Common myeloid progenitor, CD34-positive (primary cell): ENCODE data around the gene TTLL4.

Experiments
- CTCF ChIA-PET: fragments of 350-600 bp; sonication (Branson Sonifier 250); formaldehyde crosslinking; loops from one replicate; lab custom pipeline; 2021; ENCODE audit warnings: antibody characterized with exemption; lab: Charles Lee
- POLR2A ChIA-PET: fragments of 350-600 bp; sonication (Branson Sonifier 250); formaldehyde crosslinking; loops from one replicate; lab custom pipeline; 2021; ENCODE audit warnings: antibody characterized with exemption; lab: Charles Lee
- DNase-seq, 3 donors: peaks; one replicate each; pipeline versions ENCODE4 v3.0.0 to v3.0.0-alpha.2; 2013
- H3K27ac ChIP-seq, 2 experiments: 1 replicate in 1 of 2; 2 replicates in 1 of 2; pipeline ENCODE4 v1.7.0; 2013; ENCODE audit warnings: inconsistent platforms in 2 of 2, low read length in 2 of 2, mild to moderate bottlenecking in 2 of 2, low read depth in 1 of 2, moderate library complexity in 1 of 2; ENCODE audit not compliant: severe bottlenecking in 2 of 2, insufficient read depth in 1 of 2, poor library complexity in 1 of 2
- H3K27me3 ChIP-seq, 5 experiments: replicated peaks in 2 of 5; 1 replicate in 3 of 5; 2 replicates in 2 of 5; pipeline versions ENCODE4 v1.6.1 to v1.7.0; 2013; ENCODE audit warnings: low read length in 4 of 5, mild to moderate bottlenecking in 2 of 5, moderate library complexity in 2 of 5, inconsistent platforms in 1 of 5; ENCODE audit not compliant: insufficient read depth in 5 of 5, control insufficient read depth in 4 of 5
- H3K36me3 ChIP-seq, 4 experiments: 1 replicate in 2 of 4; 2 replicates in 2 of 4; pipeline versions ENCODE4 v1.6.1 to v1.7.0; 2013; ENCODE audit warnings: low read length in 3 of 4, control low read depth in 1 of 4, mild to moderate bottlenecking in 1 of 4; ENCODE audit not compliant: control insufficient read depth in 4 of 4, insufficient read depth in 4 of 4
- H3K4me1 ChIP-seq, 4 experiments: 1 replicate in 3 of 4; 2 replicates in 1 of 4; pipeline versions ENCODE4 v1.6.1 to v1.7.1; 2013; ENCODE audit warnings: low read length in 3 of 4, mild to moderate bottlenecking in 3 of 4, control low read depth in 1 of 4, inconsistent platforms in 1 of 4, moderate library complexity in 1 of 4; ENCODE audit not compliant: control insufficient read depth in 4 of 4, insufficient read depth in 4 of 4; ENCODE audit errors: control extremely low read depth in 1 of 4
- H3K4me3 ChIP-seq, 7 experiments: 1 replicate in 4 of 7; 2 replicates in 3 of 7; pipeline versions ENCODE4 v1.5.1 to v1.7.0; 2013; ENCODE audit warnings: mild to moderate bottlenecking in 7 of 7, low read length in 6 of 7, moderate library complexity in 6 of 7, inconsistent platforms in 2 of 7, low read depth in 2 of 7, control low read depth in 1 of 7; ENCODE audit not compliant: insufficient read depth in 4 of 7, control insufficient read depth in 1 of 7; ENCODE audit errors: extremely low read depth in 1 of 7
- H3K9me3 ChIP-seq, 5 experiments: 1 replicate in 4 of 5; 2 replicates in 1 of 5; pipeline versions ENCODE4 v1.6.1 to v1.7.1; 2013; ENCODE audit warnings: low read length in 4 of 5, mild to moderate bottlenecking in 2 of 5, inconsistent platforms in 1 of 5, low read depth in 1 of 5, moderate library complexity in 1 of 5; ENCODE audit not compliant: control insufficient read depth in 4 of 5, insufficient read depth in 2 of 5; ENCODE audit errors: control extremely low read depth in 1 of 5
- WGBS: methylation state at CpG from one replicate; pipeline ENCODE4 v1.1.5; 2013; ENCODE audit not compliant: insufficient coverage; 5-methylcytosine and 5-hydroxymethylcytosine counted together

The TTLL4 gene

DNA sequence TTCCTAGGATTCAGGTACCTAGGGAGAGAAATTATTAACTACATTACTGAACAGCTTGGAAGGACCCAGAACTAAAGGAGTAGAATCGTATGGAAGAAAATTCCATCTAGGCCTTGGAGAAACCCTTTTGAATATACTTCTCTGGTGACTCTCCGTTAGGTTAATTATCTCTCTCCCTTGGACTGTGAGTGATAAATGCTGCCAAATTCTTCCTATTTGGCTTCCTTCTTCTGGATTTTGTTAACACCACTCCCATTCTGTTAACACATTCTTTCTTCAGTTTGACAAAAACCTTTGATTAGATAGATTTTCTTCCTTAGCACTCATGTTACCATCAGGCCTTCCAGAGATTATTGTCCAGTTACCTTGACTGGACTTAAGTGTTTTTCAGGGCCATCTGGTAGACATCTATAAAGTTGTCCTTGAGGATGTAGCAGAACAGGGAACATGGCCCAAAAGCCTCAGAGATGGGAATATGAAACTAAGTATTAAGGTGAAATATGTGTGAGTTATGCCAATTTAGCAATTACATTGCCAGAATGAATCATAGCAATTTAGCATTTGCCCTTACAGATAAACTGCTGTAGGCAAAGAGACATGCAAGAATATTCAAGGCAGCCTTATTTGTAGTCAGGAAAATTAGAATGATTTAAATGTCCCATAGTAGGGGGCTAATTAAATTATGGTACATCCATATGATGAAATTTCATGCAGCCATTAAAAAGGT lies 78.1 kb downstream of the TTLL4 start:
- WGBS, result 100% methylated on average over 2 of the region's 2 CpGs
- Histone ChIP-seq H3K36me3 (no peaks in the 10 kb centered on the region), H3K27ac (no peak overlapping the region), H3K4me1 (no peaks in the 10 kb centered on the region), H3K27me3 (peaks cover 5 to 26% (median 16%) of the 10 kb centered on the region in 5 experiments), H3K9me3 (peaks cover 0 to 4% (median 0%) of the 10 kb centered on the region in 5 experiments), H3K4me3 (no peak overlapping the region)
- POLR2A ChIA-PET, result no interaction called here
- DNase-seq, result no peak
- CTCF ChIA-PET, result no interaction called here

DNA sequence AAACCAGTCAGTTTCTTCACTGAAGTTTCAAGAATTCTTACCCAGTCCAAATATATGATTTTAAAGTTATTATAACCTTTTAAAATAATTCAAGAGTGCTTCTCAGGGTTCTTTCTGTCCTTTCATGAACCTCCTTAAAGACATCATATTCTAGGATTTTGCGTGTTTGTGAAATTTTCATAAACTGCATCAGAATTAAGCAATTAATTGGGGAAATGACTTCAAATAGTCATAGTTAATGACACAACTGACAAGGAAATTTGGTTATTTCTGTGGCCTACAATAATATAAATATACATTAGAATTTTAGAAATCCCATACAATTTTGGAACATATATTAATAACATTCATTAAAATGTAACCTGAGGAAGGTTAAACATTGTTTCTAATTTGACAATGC lies 81.8 kb downstream of the TTLL4 start:
- peaks cover 0 to 6% (median 0%) of the 10 kb centered on the region in 5 experiments for H3K9me3 ChIP-seq
- ChIA-PET CTCF (interaction anchor here (1.2 kb wide), 1 partner anchor 25 kb away, joined by 4 read pairs; no protein-coding TSS in a partner anchor), POLR2A (no interaction called here)
- H3K4me1 ChIP-seq, result no peaks in the 10 kb centered on the region
- no peak for DNase-seq
- WGBS, result no CpG with 5 or more reads among the region's 1 CpG
- no peak overlapping the region for H3K4me3 ChIP-seq
- H3K27me3 ChIP-seq, result peaks cover 0 to 10% (median 0%) of the 10 kb centered on the region in 5 experiments
- H3K27ac ChIP-seq, result no peak overlapping the region
- no peaks in the 10 kb centered on the region for H3K36me3 ChIP-seq

DNA sequence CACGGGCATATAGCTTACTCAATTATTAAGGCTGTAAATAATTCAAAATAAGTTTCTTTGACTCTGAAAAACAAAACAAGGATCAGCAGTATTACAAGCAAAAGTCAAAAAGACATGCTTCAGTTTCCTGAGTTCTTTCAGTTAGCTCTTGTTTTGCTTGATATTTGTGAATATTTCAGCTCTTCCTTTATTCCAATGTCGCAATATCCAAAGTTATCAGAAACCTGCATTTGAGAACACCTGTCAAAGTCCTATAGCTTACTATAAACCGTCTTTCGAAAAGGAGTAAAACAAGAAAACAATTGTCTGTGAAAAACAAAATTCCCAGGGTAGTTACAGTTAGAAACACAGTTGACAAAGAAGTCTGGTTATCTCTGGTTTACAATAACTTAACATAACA lies 86.1 kb downstream of the TTLL4 start:
- H3K4me3 ChIP-seq, result no peak overlapping the region
- ChIA-PET POLR2A (no interaction called here), CTCF (no interaction called here)
- H3K4me1 ChIP-seq, result no peaks in the 10 kb centered on the region
- no peak for DNase-seq
- H3K36me3 ChIP-seq, result no peaks in the 10 kb centered on the region
- no peak overlapping the region for H3K27ac ChIP-seq
- WGBS, result 100% methylated on average over 1 of the region's 4 CpGs
- H3K27me3 ChIP-seq, result peaks cover 6 to 20% (median 11%) of the 10 kb centered on the region in 5 experiments
- H3K9me3 ChIP-seq, result peaks cover 0 to 2% (median 0%) of the 10 kb centered on the region in 5 experiments

DNA sequence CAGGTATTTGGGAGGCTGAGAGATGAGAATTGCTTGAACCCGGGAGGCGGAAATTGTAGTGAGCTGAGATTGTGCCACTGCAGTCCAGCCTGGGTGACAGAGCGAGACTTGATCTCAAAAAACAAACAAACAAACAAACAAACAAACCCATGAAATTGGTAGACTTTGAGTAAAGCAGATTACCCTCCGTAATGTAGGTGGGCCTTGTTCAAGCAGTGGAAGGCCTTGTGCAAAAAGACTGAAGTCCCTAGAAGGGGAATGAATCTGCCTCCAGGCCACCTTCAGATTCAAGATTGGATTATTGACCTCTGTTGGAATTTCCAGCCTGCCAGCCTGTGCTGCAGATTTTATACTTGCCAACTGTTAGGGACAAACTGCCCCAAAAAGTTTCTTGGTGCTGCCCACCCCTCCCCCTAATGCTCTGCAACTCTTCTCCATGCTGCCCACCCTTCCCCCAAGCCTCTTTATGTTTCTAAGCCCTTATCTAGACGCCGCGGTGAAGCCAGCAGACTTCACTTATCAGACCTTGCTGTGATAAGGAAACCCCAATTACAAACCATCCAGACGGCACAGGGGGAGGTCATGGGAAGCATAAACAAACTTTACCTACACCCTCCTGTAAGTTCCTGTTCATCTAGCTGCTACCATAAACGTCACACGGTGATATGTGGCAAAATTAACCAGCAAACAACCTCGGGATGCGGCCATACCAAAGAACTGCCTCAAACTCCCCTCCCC lies 88.3 kb downstream of the TTLL4 start:
- Histone ChIP-seq H3K36me3 (no peaks in the 10 kb centered on the region), H3K4me3 (no peak overlapping the region), H3K9me3 (peaks cover 0 to under 1% (median 0%) of the 10 kb centered on the region in 5 experiments), H3K27ac (no peak overlapping the region), H3K27me3 (peaks cover 6 to 22% (median 11%) of the 10 kb centered on the region in 5 experiments), H3K4me1 (no peaks in the 10 kb centered on the region)
- ChIA-PET POLR2A (no interaction called here), CTCF (no interaction called here)
- 37% methylated on average over 3 of the region's 12 CpGs for whole genome bisulfite sequencing
- DNase-seq, result peak in 1 of 3 donors; percentile 28

DNA sequence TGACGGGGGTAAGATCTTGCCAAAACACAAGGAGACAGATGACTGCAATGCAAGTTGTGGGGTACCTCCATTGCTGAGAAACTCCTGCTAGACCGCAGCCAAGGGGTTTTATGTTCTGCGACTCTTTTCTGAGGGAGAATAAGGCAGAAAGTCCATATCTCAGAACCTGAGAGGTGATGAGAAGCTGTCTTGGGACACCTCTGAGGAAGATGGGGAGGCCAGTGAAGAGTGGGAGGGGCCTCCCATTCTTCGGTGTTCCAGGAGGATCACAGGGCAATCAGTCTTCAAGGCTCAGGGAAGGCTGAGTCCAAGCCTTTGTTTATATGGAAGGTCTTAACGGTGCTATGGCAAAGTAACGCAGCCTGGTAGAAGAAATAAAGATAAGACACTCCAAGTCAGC lies 89.4 kb downstream of the TTLL4 start:
- H3K9me3 ChIP-seq, result peaks cover 0 to 9% (median 1%) of the 10 kb centered on the region in 5 experiments
- H3K27me3 ChIP-seq, result peaks cover 6 to 24% (median 11%) of the 10 kb centered on the region in 5 experiments
- WGBS, result 92% methylated on average over 3 of the region's 6 CpGs
- ChIA-PET CTCF (no interaction called here), POLR2A (no interaction called here)
- H3K4me1 ChIP-seq, result no peaks in the 10 kb centered on the region
- H3K36me3 ChIP-seq, result no peaks in the 10 kb centered on the region
- H3K27ac ChIP-seq, result no peak overlapping the region
- no peak for DNase-seq
- H3K4me3 ChIP-seq, result no peak overlapping the region

DNA sequence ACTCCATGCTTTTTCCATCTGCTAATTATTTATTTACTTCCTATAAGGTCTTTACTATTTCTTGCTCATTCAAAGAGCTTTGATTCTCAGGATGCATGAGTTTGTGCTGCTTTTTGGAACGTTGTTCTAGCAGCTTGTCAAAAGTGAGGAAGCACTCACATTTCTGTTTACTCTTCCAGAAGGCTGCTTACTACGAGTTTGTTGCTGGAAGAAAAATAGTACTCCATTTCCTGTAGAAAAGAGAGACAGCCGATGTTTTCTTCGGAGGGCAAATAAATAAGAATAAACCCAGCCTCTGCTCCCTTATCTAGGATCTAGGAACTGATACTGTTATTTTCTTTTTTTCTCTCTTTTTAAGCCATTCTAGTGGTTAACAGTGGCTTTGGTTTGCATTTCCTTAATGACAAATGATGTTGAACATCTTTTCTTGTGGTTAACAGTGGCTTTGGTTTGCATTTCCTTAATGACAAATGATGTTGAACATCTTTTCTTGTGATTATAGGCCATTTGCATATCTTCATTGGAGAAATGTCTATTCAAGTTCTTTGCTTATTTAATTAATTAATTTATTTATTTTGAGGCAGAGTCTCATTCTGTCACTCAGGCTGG lies 91.9 kb downstream of the TTLL4 start:
- ChIA-PET POLR2A (no interaction called here), CTCF (no interaction called here)
- Histone ChIP-seq H3K4me1 (peaks cover 0 to 6% (median 4%) of the 10 kb centered on the region in 4 experiments), H3K36me3 (no peaks in the 10 kb centered on the region), H3K9me3 (peaks cover 0 to 9% (median 1%) of the 10 kb centered on the region in 5 experiments), H3K27ac (no peak overlapping the region), H3K4me3 (no peak overlapping the region), H3K27me3 (peaks cover 4 to 24% (median 11%) of the 10 kb centered on the region in 5 experiments)
- DNase-seq, result peak in 2 of 3 donors; percentile 50 to 60
- 56% methylated on average over 2 of the region's 4 CpGs for WGBS
